ENCODE data around the gene TTLL11. TPM values are rescaled to one million over a fixed set of nuclear protein-coding genes. Genes with fewer than 3 reads are reported as not detected.
A peak's percentile ranks its signal among the peaks of the same experiment; 100 is the strongest.

The TTLL11 gene
- polyA plus RNA-seq, 1 donor (not counting 4 experiments of a cell fraction or from before 2014, with no cell fraction given): 8.0 TPM

DNA sequence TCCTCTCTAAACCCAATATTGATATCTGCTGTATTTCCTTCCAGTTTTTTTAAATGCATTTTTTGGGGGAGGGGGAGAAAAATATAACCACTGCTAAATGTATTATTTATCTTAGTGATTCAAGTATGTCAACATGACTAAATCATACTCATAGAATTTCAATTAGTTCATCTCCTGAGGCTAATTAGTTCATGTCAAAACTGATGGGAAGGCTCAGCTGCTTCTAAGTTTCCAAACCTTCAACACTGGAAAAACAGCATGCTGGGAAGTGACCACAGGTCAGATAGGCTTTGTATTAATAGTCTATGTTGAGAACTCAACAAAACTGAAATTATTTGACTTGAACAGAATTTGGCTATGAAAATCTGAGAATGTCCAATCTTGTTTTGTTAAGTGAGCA lies 118.7 kb downstream of the TTLL11 start:
- dilution Hi-C loops (cut with MboI; ENCODE audit: extremely low pct_ligation_motif_present, low sequenced_read_pairs): no loop called here
- H3K9ac ChIP-seq (ENCODE audit: control insufficient read depth, extremely low read depth, insufficient read depth, low read length): no peak overlapping the region
- no peak overlapping the region for H3K4me3 ChIP-seq (ENCODE audit: control insufficient read depth in 2 of 3, extremely low read depth in 1 of 3, insufficient read depth in 2 of 3, low read depth in 1 of 3, low read length in 3 of 3)

DNA sequence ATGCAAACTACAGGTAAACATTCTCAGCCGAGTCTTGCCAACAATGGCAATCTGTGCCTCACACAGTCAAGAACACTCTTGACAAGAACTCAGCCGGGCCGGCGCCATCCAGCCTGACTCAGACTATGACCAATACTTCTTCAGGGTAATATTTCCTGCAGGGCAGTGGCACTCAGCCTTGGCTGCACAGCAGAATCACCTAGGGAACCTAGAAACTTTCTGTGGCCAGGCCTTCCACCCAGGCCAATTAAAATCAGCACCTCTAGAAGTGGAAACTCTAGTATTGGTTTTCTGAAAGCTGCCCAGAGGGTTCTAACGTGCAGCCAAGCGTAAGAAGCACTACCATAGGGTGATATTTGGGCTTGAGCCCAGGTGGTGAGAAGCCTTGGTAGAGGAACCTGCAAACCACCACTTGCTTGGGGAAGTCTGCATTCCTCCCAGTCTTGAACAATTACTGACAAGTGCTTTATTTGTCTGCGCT lies 120.6 kb downstream of the TTLL11 start:
- DNase-seq (ENCODE audit: low read depth, low spot score): no peak
- peak; percentile 95 for FAIRE-seq
- TF ChIP-seq, protein P1, sequence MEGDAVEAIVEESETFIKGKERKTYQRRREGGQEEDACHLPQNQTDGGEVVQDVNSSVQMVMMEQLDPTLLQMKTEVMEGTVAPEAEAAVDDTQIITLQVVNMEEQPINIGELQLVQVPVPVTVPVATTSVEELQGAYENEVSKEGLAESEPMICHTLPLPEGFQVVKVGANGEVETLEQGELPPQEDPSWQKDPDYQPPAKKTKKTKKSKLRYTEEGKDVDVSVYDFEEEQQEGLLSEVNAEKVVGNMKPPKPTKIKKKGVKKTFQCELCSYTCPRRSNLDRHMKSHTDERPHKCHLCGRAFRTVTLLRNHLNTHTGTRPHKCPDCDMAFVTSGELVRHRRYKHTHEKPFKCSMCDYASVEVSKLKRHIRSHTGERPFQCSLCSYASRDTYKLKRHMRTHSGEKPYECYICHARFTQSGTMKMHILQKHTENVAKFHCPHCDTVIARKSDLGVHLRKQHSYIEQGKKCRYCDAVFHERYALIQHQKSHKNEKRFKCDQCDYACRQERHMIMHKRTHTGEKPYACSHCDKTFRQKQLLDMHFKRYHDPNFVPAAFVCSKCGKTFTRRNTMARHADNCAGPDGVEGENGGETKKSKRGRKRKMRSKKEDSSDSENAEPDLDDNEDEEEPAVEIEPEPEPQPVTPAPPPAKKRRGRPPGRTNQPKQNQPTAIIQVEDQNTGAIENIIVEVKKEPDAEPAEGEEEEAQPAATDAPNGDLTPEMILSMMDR (optimal IDR thresholded peaks at IDR 0.05 in 1 of 3, IDR thresholded peaks at IDR 0.05 in 1 of 3, conservative IDR thresholded peaks at IDR 0.05 in 1 of 3; ENCODE audit: extremely low read depth in 1 of 3, insufficient read depth in 2 of 3, low read length in 3 of 3): no peak
- no peak for TF ChIP-seq EZH2 (IDR thresholded peaks at IDR 0.05; ENCODE audit: low read length)
- peak overlapping the region; percentile 75 for H3K27ac ChIP-seq (ENCODE audit: control insufficient read depth, insufficient read depth, low read length)
- H3K4me1 ChIP-seq (ENCODE audit: control insufficient read depth, extremely low read depth, insufficient read depth, low read length): peaks cover 44% of the 10 kb centered on the region
- peak overlapping the region in 1 of 3 experiments; percentile 29 for H3K4me3 ChIP-seq (ENCODE audit: control insufficient read depth in 2 of 3, extremely low read depth in 1 of 3, insufficient read depth in 2 of 3, low read depth in 1 of 3, low read length in 3 of 3)
- H3K9me3 ChIP-seq (ENCODE audit: control insufficient read depth, low read depth, low read length): no peaks in the 10 kb centered on the region
- H3K36me3 ChIP-seq (ENCODE audit: control insufficient read depth in 2 of 2, extremely low read depth in 1 of 2, insufficient read depth in 2 of 2, low read length in 2 of 2): no peaks in the 10 kb centered on the region
- no peaks in the 10 kb centered on the region for H3K9me1 ChIP-seq (ENCODE audit: control insufficient read depth, extremely low read depth, insufficient read depth, low read length)
- H3K4me2 ChIP-seq (ENCODE audit: control insufficient read depth, extremely low read depth, insufficient read depth, low read depth, low read length): peak overlapping the region; percentile 80
- H3K9ac ChIP-seq (ENCODE audit: control insufficient read depth, extremely low read depth, insufficient read depth, low read length): no peak overlapping the region
- dilution Hi-C loops (cut with MboI; ENCODE audit: extremely low pct_ligation_motif_present, low sequenced_read_pairs): no loop called here
- H2AFZ ChIP-seq (ENCODE audit: control insufficient read depth, low read length): no peak overlapping the region
- H4K20me1 ChIP-seq (ENCODE audit: control insufficient read depth, extremely low read depth, insufficient read depth, low read length): no peaks in the 10 kb centered on the region
- no peaks in the 10 kb centered on the region for H3K79me2 ChIP-seq (ENCODE audit: control insufficient read depth, insufficient read depth, low read length)
- H3K27me3 ChIP-seq (ENCODE audit: control insufficient read depth, extremely low read depth, insufficient read depth, low read length): no peaks in the 10 kb centered on the region

More for the DNA sequence above, 118.7 kb downstream of the TTLL11 start:
- peak; percentile 5 for FAIRE-seq
- H4K20me1 ChIP-seq (ENCODE audit: control insufficient read depth, extremely low read depth, insufficient read depth, low read length): no peaks in the 10 kb centered on the region
- no peaks in the 10 kb centered on the region for H3K9me3 ChIP-seq (ENCODE audit: control insufficient read depth, low read depth, low read length)
- no peak for DNase-seq (ENCODE audit: low read depth, low spot score)
- no peaks in the 10 kb centered on the region for H3K79me2 ChIP-seq (ENCODE audit: control insufficient read depth, insufficient read depth, low read length)
- no peak overlapping the region for H2AFZ ChIP-seq (ENCODE audit: control insufficient read depth, low read length)
- TF ChIP-seq, protein P1 (optimal IDR thresholded peaks at IDR 0.05 in 1 of 3, IDR thresholded peaks at IDR 0.05 in 1 of 3, conservative IDR thresholded peaks at IDR 0.05 in 1 of 3; ENCODE audit: extremely low read depth in 1 of 3, insufficient read depth in 2 of 3, low read length in 3 of 3): no peak
- no peak for TF ChIP-seq EZH2 (IDR thresholded peaks at IDR 0.05; ENCODE audit: low read length)
- H3K36me3 ChIP-seq (ENCODE audit: control insufficient read depth in 2 of 2, extremely low read depth in 1 of 2, insufficient read depth in 2 of 2, low read length in 2 of 2): no peaks in the 10 kb centered on the region
- no peaks in the 10 kb centered on the region for H3K9me1 ChIP-seq (ENCODE audit: control insufficient read depth, extremely low read depth, insufficient read depth, low read length)
- H3K4me1 ChIP-seq (ENCODE audit: control insufficient read depth, extremely low read depth, insufficient read depth, low read length): peaks cover 39% of the 10 kb centered on the region
- no peak overlapping the region for H3K4me2 ChIP-seq (ENCODE audit: control insufficient read depth, extremely low read depth, insufficient read depth, low read depth, low read length)
- no peak overlapping the region for H3K27ac ChIP-seq (ENCODE audit: control insufficient read depth, insufficient read depth, low read length)
- H3K27me3 ChIP-seq (ENCODE audit: control insufficient read depth, extremely low read depth, insufficient read depth, low read length): no peaks in the 10 kb centered on the region

Measured in keratinocyte (primary cell).